C4-2B (cell line): ENCODE results near the gene FMNL3.

Source experiments
- H3K27ac ChIP-seq: fragments of 450-650 bp; 2 replicates; pipeline ENCODE4 v1.5.1; 2017
- ZFX ChIP-seq: fragments of 450-650 bp; IDR thresholded peaks from 2 replicates; pipeline ENCODE4 v1.6.1; 2017
- TF ChIP-seq, protein P1 (sequence below): fragments of 450-650 bp; conservative IDR thresholded peaks from 2 replicates; pipeline ENCODE4 v1.5.1; 2017; ENCODE audit warnings: mild to moderate bottlenecking

FMNL3 gene

DNA sequence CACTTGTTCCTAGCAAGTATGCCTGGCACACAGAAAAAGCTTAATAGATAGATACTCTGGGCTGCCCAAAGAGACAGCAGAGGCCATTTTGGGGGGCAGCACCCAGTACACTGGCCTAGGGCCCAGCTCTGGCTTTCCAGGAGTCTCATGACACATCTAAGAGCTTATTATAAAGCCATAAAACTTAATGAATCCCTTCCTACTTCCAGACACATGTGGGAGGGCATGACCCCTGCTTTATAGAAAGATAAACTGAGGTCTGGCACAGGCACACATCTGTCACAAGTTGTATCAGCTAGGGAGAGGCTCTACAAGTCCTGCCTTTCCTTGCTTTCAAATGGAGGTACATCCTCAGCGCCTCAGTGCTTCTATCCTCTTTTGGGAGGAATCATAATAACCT, 27.1 kb downstream of the FMNL3 start:
- no peak for TF ChIP-seq ZFX
- TF ChIP-seq, protein P1, sequence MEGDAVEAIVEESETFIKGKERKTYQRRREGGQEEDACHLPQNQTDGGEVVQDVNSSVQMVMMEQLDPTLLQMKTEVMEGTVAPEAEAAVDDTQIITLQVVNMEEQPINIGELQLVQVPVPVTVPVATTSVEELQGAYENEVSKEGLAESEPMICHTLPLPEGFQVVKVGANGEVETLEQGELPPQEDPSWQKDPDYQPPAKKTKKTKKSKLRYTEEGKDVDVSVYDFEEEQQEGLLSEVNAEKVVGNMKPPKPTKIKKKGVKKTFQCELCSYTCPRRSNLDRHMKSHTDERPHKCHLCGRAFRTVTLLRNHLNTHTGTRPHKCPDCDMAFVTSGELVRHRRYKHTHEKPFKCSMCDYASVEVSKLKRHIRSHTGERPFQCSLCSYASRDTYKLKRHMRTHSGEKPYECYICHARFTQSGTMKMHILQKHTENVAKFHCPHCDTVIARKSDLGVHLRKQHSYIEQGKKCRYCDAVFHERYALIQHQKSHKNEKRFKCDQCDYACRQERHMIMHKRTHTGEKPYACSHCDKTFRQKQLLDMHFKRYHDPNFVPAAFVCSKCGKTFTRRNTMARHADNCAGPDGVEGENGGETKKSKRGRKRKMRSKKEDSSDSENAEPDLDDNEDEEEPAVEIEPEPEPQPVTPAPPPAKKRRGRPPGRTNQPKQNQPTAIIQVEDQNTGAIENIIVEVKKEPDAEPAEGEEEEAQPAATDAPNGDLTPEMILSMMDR: no peak
- no peak overlapping the region for H3K27ac ChIP-seq

DNA sequence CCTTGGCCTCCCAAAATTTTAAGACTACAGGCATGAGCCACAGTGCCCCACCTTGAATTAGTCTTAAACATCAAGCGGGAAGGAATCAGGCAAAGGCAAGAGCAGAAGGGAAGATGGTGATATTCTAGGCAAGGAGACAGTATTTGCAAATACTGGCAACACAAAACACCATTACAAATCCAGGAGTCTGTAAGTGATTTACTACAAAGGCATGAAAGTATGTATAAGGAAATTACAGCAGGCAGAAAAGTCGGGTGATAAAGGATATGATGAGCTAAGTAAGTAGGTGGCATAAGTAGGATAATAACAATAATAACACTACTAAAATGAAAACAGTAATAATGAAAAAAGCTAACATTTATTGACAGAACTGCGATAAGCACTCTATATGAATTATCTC, 28.5 kb downstream of the FMNL3 start:
- TF ChIP-seq ZFX: no peak
- TF ChIP-seq, protein P1: no peak
- H3K27ac ChIP-seq: no peak overlapping the region

DNA sequence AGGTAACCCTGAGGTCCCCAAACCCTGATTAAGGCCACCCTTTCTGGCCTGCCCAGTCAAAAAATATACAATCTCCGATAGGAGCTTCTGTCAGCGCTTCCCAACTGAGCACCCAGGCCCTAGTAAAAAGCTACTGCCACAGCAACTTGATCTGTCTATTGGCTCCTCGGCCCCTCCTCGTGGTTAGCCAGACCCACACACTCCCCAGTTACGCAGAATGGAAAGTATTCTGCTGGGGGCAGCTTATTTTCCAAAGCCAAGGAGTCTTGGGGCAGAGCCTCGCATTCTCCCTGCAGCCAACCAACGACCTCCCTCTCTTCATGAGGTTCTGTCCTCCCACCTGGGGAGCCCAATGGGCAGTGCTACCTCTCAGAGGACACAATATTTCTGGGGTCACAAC, 32.1 kb downstream of the FMNL3 start:
- no peak overlapping the region for H3K27ac ChIP-seq
- TF ChIP-seq, protein P1: no peak
- TF ChIP-seq ZFX: no peak

GRCh38 chr12:49674318-49674981, 32.8 kb downstream of the FMNL3 start:
- peak overlapping the region; percentile 46; the same call in 1 of the 2 replicates for H3K27ac ChIP-seq
- TF ChIP-seq, protein P1: no peak
- no peak for TF ChIP-seq ZFX

DNA sequence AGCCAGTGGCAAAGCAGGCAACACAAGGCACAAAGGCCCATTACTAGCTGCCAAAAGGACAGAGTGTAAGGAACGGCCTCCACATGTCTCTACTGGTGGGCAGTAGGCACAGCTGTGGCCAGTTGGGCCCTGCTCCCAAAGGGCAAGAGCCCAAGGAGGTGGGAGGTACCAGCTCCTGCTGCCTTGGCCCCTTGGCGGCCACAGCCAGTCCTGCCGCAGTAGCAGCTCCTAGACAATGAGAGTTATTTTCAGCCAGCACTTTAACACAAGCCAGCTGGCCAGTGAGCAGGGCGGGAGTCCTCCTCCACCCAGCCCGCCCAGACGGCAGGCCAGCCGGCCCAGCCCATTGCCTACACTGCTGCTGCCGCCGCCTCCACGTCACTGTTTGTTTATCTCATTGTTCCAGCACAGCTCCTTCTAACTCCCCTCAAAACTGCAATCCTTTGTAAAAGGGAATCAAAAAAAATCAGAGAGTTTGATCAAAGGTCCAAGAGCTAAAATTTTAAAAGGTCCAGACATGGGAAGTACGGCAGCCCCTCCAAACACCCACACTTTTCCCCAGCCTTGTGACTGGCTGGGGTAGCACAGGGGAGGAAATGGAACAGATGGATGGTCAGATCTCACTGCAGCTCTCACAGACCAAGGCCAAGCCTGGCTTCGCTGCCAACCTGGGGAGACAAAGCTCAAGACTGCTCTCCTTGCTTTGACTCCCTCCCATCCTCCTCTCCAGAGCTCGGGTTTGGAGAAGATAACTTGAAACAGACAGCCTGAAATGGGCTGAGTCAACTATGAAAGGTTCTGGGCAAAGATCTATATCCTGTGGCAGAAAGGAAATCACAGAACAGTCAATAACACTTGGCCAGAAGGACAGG, 33.5 kb downstream of the FMNL3 start:
- peak overlapping the region; percentile 46 for H3K27ac ChIP-seq
- TF ChIP-seq, protein P1: no peak; the same call in 1 of the 2 replicates
- peak; percentile 18; the same call in 1 of the 2 replicates for TF ChIP-seq ZFX

DNA sequence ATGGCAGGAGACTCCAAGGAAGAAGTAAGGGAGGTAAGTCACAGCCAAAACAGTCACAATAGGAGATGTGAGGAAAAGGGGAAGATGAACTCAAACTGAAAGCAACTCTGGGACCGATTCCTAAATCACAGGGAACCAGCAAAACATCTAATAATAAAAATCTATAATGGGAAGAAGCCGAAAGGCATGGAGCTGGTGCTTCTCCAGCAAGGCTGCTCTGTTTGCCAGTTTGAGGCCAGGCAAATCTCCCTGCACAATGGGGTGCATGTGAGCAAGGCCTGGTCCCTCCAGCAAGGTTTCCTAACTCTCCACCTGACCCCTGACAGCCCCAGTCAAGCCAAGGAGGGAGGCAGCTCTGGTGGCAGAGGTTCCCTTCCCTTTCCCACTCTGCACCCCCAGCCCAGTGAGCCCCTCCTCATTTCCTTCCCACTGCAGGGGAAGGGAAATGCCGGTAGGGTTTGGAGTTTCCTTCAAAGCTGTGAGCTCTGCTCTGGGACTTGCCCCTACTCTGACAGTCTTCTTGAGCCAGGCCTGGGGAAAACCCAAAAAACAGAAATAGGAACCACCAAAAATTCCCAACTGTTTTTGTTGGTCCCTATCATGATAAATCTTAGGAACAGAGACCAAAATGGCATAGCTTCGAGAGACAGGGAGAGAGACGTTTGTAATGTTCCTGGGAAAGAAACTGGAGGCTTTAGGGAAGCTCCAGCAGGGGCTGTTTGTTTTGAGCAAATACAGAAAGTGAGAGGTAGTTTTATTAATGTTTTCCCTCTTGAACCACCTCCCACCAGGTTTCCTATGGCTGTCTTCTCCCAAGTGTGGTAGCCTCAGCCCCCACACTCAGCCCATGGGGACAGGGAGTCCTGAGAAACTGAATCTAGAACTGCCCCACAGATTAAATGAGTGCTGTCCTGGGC, 34.6 kb downstream of the FMNL3 start:
- H3K27ac ChIP-seq: peak overlapping the region; percentile 46
- no peak for TF ChIP-seq ZFX
- TF ChIP-seq, protein P1: no peak
